HCT116 (cell line): ENCODE results near the gene METTL13. TPM values are rescaled to one million over a fixed set of nuclear protein-coding genes. Genes with fewer than 3 reads are reported as not detected.
A peak's percentile ranks its signal among the peaks of the same experiment; 100 is the strongest.

Source experiments
- ATAC-seq: fragments of 200-7000 bp; cut with Tn5 transposase; 2 replicates; pipeline ENCODE4 v1.9.1; 2020; ENCODE audit warnings: mild to moderate bottlenecking, moderate library complexity
- BruUV-seq: library from RNA; stranded (reverse); fragments of 400-500 nt; replicated peaks from 2 replicates; lab custom pipeline; 2021; lab: Mats Ljungman, UMichigan
- CTCF ChIA-PET: fragments of 300-600 bp; sonication (Branson Sonifier 250); formaldehyde crosslinking; loops from one replicate; lab custom pipeline; 2021; ENCODE audit warnings: antibody characterized with exemption; lab: Charles Lee
- POLR2A ChIA-PET: fragments of 300-600, 350-600 bp; sonication (Branson Sonifier 250); formaldehyde crosslinking; loops from one replicate; lab custom pipeline; 2021; ENCODE audit warnings: antibody characterized with exemption; lab: Charles Lee
- RAD21 ChIA-PET, 2 experiments: fragments of 300-600 bp; sonication (Branson Sonifier 250); formaldehyde crosslinking; loops; one replicate each; lab custom pipeline; 2023; ENCODE audit warnings: low total read pairs in 2 of 2; ENCODE audit not compliant: uncharacterized antibody in 2 of 2, unreplicated experiment in 2 of 2, low non-redundant PET in 1 of 2; lab: Charles Lee
- DNase-seq: peaks from one replicate; pipeline ENCODE4 v3.0.0-alpha.2; 2010; ENCODE audit warnings: low read depth, low spot score
- H2AFZ ChIP-seq: fragments of 200-600 bp; shearing (Covaris generic), sonication (generic); 2 replicates; pipeline ENCODE4 v1.6.1; 2017; ENCODE audit warnings: low read depth, mixed run types, mixed read lengths, antibody characterized with exemption, low read length; ENCODE audit not compliant: poor library complexity, severe bottlenecking
- H3K27ac ChIP-seq: 2 replicates; pipeline ENCODE4 v1.5.1; 2012; ENCODE audit warnings: low read depth, low read length
- H3K27me3 ChIP-seq: fragments of 200-600 bp; sonication (generic); 2 replicates; pipeline ENCODE4 v1.6.1; 2016; ENCODE audit warnings: mixed run types, low read length, mixed read lengths; ENCODE audit not compliant: insufficient read depth
- H3K36me3 ChIP-seq, 2 experiments: fragments of 200-500 bp in 1 of 2; fragments of 200-600 bp in 1 of 2; sonication (Bioruptor generic) in 1 of 2; sonication (generic) in 1 of 2; 2 replicates each; pipeline versions ENCODE4 v1.5.1 to v1.6.1; 2014 to 2016; ENCODE audit warnings: low read length in 2 of 2, inconsistent platforms in 1 of 2, mixed read lengths in 1 of 2, mixed run types in 1 of 2; ENCODE audit not compliant: insufficient read depth in 2 of 2, control insufficient read depth in 1 of 2
- H3K4me1 ChIP-seq, 2 experiments: fragments of 200-600 bp in 1 of 2; sonication (generic) in 1 of 2; 2 replicates each; pipeline versions ENCODE4 v1.5.1 to v1.6.1; 2012 to 2017; ENCODE audit warnings: low read length in 2 of 2, inconsistent platforms in 1 of 2, mild to moderate bottlenecking in 1 of 2, mixed read lengths in 1 of 2, mixed run types in 1 of 2, moderate library complexity in 1 of 2; ENCODE audit not compliant: insufficient read depth in 2 of 2, control insufficient read depth in 1 of 2
- H3K4me2 ChIP-seq: fragments of 200-600 bp; sonication (generic); 2 replicates; pipeline ENCODE4 v1.6.1; 2017; ENCODE audit warnings: mixed run types, low read length, mixed read lengths
- H3K4me3 ChIP-seq, 2 experiments: fragments of 200-600 bp in 1 of 2; sonication (generic) in 1 of 2; replicated peaks in 1 of 2; 2 replicates each; pipeline ENCODE4 v1.5.1; 2011 to 2016; ENCODE audit warnings: low read length in 2 of 2, control low read depth in 1 of 2, low read depth in 1 of 2, mild to moderate bottlenecking in 1 of 2, mixed read lengths in 1 of 2, mixed run types in 1 of 2
- H3K79me2 ChIP-seq: fragments of 200-600 bp; sonication (generic); 2 replicates; pipeline ENCODE4 v1.6.1; 2017; ENCODE audit warnings: mild to moderate bottlenecking, mixed run types, low read length, moderate library complexity, mixed read lengths; ENCODE audit not compliant: insufficient read depth
- H3K9ac ChIP-seq: fragments of 200-600 bp; sonication (generic); 2 replicates; pipeline ENCODE4 v1.6.1; 2016; ENCODE audit warnings: low read length, mixed read lengths
- H3K9me2 ChIP-seq: fragments of 200-600 bp; sonication (generic), shearing (Covaris generic); 2 replicates; pipeline ENCODE4 v1.6.1; 2017; ENCODE audit warnings: mixed run types, mild to moderate bottlenecking, moderate library complexity; ENCODE audit not compliant: insufficient read depth
- H3K9me3 ChIP-seq, 2 experiments: fragments of 200-500 bp in 1 of 2; fragments of 200-600 bp in 1 of 2; sonication (Bioruptor generic) in 1 of 2; sonication (generic) in 1 of 2; 2 replicates each; pipeline ENCODE4 v1.6.1; 2014 to 2017; ENCODE audit warnings: low read length in 2 of 2, mixed read lengths in 2 of 2, inconsistent platforms in 1 of 2, low read depth in 1 of 2, mild to moderate bottlenecking in 1 of 2, mixed run types in 1 of 2, moderate library complexity in 1 of 2; ENCODE audit not compliant: control insufficient read depth in 1 of 2, insufficient read depth in 1 of 2
- H4K20me1 ChIP-seq: fragments of 200-600 bp; sonication (generic), shearing (Covaris generic); 2 replicates; pipeline ENCODE4 v1.6.1; 2017; ENCODE audit warnings: mixed run types, mild to moderate bottlenecking, moderate library complexity; ENCODE audit not compliant: insufficient read depth
- ATF3 ChIP-seq: IDR thresholded peaks from 2 replicates; pipeline ENCODE4 v1.6.1; 2012
- CEBPB ChIP-seq: IDR thresholded peaks from 2 replicates; pipeline ENCODE4 v1.6.1; 2012; ENCODE audit warnings: low read depth
- EZH2phosphoT487 ChIP-seq: fragments of 200-600 bp; IDR thresholded peaks from 2 replicates; pipeline ENCODE4 v1.6.1; 2018; ENCODE audit warnings: antibody characterized with exemption, borderline replicate concordance
- MAX ChIP-seq: IDR thresholded peaks from 2 replicates; pipeline ENCODE4 v1.6.1; 2012
- POLR2A ChIP-seq: IDR thresholded peaks from 2 replicates; pipeline ENCODE4 v1.7.0; 2011; ENCODE audit warnings: borderline replicate concordance; ENCODE audit not compliant: insufficient read depth, insufficient read length; ENCODE audit errors: extremely low read depth
- RAD21 ChIP-seq: IDR thresholded peaks from 2 replicates; pipeline ENCODE4 v1.6.1; 2012; ENCODE audit warnings: low read depth, mild to moderate bottlenecking
- SIN3A ChIP-seq: IDR thresholded peaks from 2 replicates; pipeline ENCODE4 v1.6.1; 2012; ENCODE audit warnings: low read depth
- YY1 ChIP-seq: IDR thresholded peaks from 2 replicates; pipeline ENCODE4 v1.6.1; 2011; ENCODE audit warnings: low read length, low read depth, moderate library complexity, mild to moderate bottlenecking; ENCODE audit not compliant: insufficient replicate concordance; ENCODE audit errors: extremely low read depth
- ZFX ChIP-seq: fragments of 450-650 bp; IDR thresholded peaks from 2 replicates; pipeline ENCODE4 v1.6.1; 2017
- intact Hi-C: fragments of 100-400 bp; cut with micrococcal nuclease; formaldehyde crosslinking; loops from 2 replicates; pipeline ENCODE4 v1.10.0; 2022
- total RNA-seq: library from RNA; stranded (reverse); gene quantifications from one replicate; pipeline ENCODE4 v1.2.1, GENCODE V29; 2021; ENCODE audit not compliant: unreplicated experiment
- TF ChIP-seq, protein P1 (sequence below), 3 experiments: fragments of 200-600 bp in 1 of 3; sonication (generic) in 1 of 3; IDR thresholded peaks in 2 of 3; conservative IDR thresholded peaks in 1 of 3; 2 replicates each; pipeline ENCODE4 v1.5.1; 2012 to 2017; ENCODE audit warnings: low read depth in 2 of 3, low read length in 2 of 3, antibody characterized with exemption in 1 of 3, borderline replicate concordance in 1 of 3, control low read depth in 1 of 3, mild to moderate bottlenecking in 1 of 3, mixed read lengths in 1 of 3, mixed run types in 1 of 3, moderate library complexity in 1 of 3; ENCODE audit not compliant: insufficient read depth in 1 of 3
- TF ChIP-seq, protein P2 (sequence below): IDR thresholded peaks from 2 replicates; pipeline ENCODE4 v1.6.1; 2011; ENCODE audit warnings: mild to moderate bottlenecking, low read length, moderate library complexity; ENCODE audit not compliant: insufficient replicate concordance; ENCODE audit errors: extremely low read depth

Gene METTL13
- total RNA-seq, 1 experiment from 2014 or later, result 33.9 TPM

DNA sequence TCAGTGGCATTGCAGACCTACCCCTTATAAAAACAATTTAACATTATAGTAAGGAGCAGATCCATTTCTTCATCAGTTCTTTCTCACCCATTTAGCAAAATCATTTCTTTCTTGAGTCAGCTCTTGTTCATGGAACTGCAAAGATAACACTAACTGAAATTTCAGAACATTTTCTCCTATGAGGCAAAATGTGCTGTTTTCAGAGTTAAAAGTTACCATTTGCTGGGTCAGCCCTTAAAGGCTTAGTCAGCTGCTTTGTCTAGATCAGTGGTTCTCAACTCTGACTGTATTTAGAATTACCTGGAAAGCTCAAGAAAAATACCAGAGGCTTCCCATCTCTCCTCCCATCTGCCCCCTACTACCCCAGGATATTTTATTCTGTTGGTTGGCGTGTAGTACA, 12.2 kb downstream of the METTL13 start:
- no peaks in the 10 kb centered on the region for H4K20me1 ChIP-seq
- no peak overlapping the region for H3K27ac ChIP-seq
- H3K36me3 ChIP-seq, result peaks cover 32 to 59% of the 10 kb centered on the region in 2 experiments; a peak in 3 of 4 replicates
- H3K9me3 ChIP-seq, result no peaks in the 10 kb centered on the region
- DNase-seq (no peak), ATAC-seq (no peak; the same call in 1 of the 2 replicates)
- no peak overlapping the region for H3K4me3 ChIP-seq
- no peak overlapping the region for H2AFZ ChIP-seq
- H3K27me3 ChIP-seq, result no peaks in the 10 kb centered on the region
- BruUV-seq, result no TSS peak
- H3K4me2 ChIP-seq, result peak overlapping the region; percentile 41
- POLR2A ChIA-PET, result no interaction called here
- H3K79me2 ChIP-seq, result peaks cover 24% of the 10 kb centered on the region; the same call in 1 of the 2 replicates
- intact Hi-C loops, result no loop called here
- RAD21 ChIA-PET, result no interaction called here
- CTCF ChIA-PET, result interaction anchor here (0.9 kb wide), 1 partner anchor 12 kb away, joined by 4 read pairs; no protein-coding TSS in a partner anchor
- H3K9ac ChIP-seq, result no peak overlapping the region
- H3K4me1 ChIP-seq, result peaks cover 0 to 9% of the 10 kb centered on the region in 2 experiments; a peak in 2 of 4 replicates
- H3K9me2 ChIP-seq, result no peaks in the 10 kb centered on the region
- TF ChIP-seq POLR2A (no peak), RAD21 (no peak), ZFX (no peak), CEBPB (no peak), YY1 (no peak), EZH2phosphoT487 (no peak)
- TF ChIP-seq, protein P1, sequence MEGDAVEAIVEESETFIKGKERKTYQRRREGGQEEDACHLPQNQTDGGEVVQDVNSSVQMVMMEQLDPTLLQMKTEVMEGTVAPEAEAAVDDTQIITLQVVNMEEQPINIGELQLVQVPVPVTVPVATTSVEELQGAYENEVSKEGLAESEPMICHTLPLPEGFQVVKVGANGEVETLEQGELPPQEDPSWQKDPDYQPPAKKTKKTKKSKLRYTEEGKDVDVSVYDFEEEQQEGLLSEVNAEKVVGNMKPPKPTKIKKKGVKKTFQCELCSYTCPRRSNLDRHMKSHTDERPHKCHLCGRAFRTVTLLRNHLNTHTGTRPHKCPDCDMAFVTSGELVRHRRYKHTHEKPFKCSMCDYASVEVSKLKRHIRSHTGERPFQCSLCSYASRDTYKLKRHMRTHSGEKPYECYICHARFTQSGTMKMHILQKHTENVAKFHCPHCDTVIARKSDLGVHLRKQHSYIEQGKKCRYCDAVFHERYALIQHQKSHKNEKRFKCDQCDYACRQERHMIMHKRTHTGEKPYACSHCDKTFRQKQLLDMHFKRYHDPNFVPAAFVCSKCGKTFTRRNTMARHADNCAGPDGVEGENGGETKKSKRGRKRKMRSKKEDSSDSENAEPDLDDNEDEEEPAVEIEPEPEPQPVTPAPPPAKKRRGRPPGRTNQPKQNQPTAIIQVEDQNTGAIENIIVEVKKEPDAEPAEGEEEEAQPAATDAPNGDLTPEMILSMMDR (IDR thresholded peaks at IDR 0.05 in 2 of 3, conservative IDR thresholded peaks at IDR 0.05 in 1 of 3; ENCODE audit: borderline replicate concordance in 1 of 3, insufficient read depth in 1 of 3, low read depth in 2 of 3, low read length in 2 of 3), result no peak

DNA sequence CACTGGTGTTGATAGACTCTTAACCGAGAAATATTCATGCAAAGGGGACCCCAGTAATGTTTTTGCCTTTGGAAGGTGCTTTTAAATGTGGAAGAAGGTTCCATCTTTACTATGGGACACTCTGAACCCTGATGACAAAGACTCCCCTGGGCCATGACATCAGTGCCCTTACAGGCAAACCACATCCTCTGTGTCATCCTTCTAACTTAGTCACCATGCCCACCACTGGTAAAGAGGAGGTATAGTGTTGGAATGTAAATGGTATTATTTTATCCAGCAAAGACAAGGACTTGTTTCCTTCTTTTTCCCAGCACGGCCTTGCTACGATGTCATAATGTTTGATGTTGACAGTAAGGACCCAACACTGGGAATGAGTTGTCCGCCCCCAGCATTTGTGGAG, 12.6 kb downstream of the METTL13 start:
- CTCF ChIA-PET, result interaction anchor here (0.9 kb wide), 1 partner anchor 11 kb away, joined by 4 read pairs; no protein-coding TSS in a partner anchor
- no peak for TF ChIP-seq RAD21
- TF ChIP-seq MAX, result no peak
- no peak for TF ChIP-seq EZH2phosphoT487
- TF ChIP-seq, protein P2, sequence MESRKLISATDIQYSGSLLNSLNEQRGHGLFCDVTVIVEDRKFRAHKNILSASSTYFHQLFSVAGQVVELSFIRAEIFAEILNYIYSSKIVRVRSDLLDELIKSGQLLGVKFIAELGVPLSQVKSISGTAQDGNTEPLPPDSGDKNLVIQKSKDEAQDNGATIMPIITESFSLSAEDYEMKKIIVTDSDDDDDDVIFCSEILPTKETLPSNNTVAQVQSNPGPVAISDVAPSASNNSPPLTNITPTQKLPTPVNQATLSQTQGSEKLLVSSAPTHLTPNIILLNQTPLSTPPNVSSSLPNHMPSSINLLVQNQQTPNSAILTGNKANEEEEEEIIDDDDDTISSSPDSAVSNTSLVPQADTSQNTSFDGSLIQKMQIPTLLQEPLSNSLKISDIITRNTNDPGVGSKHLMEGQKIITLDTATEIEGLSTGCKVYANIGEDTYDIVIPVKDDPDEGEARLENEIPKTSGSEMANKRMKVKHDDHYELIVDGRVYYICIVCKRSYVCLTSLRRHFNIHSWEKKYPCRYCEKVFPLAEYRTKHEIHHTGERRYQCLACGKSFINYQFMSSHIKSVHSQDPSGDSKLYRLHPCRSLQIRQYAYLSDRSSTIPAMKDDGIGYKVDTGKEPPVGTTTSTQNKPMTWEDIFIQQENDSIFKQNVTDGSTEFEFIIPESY, result no peak
- TF ChIP-seq ATF3, result no peak
- no peak for TF ChIP-seq SIN3A
- TF ChIP-seq, protein P1 (IDR thresholded peaks at IDR 0.05 in 2 of 3, conservative IDR thresholded peaks at IDR 0.05 in 1 of 3; ENCODE audit: borderline replicate concordance in 1 of 3, insufficient read depth in 1 of 3, low read depth in 2 of 3, low read length in 2 of 3), result no peak

More for the DNA sequence above, 12.6 kb downstream of the METTL13 start:
- Histone ChIP-seq H3K9ac (no peak overlapping the region), H3K79me2 (peaks cover 24% of the 10 kb centered on the region; the same call in 1 of the 2 replicates), H3K9me3 (no peaks in the 10 kb centered on the region), H3K9me2 (no peaks in the 10 kb centered on the region), H2AFZ (no peak overlapping the region), H3K4me2 (peak overlapping the region; percentile 41), H3K4me3 (no peak overlapping the region), H3K4me1 (peaks cover 0 to 9% of the 10 kb centered on the region in 2 experiments; a peak in 2 of 4 replicates), H3K36me3 (peaks cover 30 to 55% of the 10 kb centered on the region in 2 experiments; a peak in 3 of 4 replicates), H3K27ac (no peak overlapping the region), H4K20me1 (no peaks in the 10 kb centered on the region), H3K27me3 (no peaks in the 10 kb centered on the region)
- DNase-seq (no peak), ATAC-seq (peak; percentile 79; the same call in 1 of the 2 replicates)
- ChIA-PET RAD21 (no interaction called here), POLR2A (no interaction called here)
- intact Hi-C loops, result no loop called here
- BruUV-seq, result no TSS peak
